NCI-H2107 treated with DMSO at 0.1 percent for 48 hours (cell line): Measurements from ENCODE around the gene TCP1.
"Not testable (repeated sequence)": the region's sequence is repeated elsewhere in the genome, so short reads cannot be mapped to it uniquely, and the experiment has no call there.

Source experiments
- DNase-seq: peaks from one replicate; lab custom pipeline; 2025; ENCODE audit not compliant: unreplicated experiment; lab: John Stamatoyannopoulos, UW

TCP1 gene

DNA sequence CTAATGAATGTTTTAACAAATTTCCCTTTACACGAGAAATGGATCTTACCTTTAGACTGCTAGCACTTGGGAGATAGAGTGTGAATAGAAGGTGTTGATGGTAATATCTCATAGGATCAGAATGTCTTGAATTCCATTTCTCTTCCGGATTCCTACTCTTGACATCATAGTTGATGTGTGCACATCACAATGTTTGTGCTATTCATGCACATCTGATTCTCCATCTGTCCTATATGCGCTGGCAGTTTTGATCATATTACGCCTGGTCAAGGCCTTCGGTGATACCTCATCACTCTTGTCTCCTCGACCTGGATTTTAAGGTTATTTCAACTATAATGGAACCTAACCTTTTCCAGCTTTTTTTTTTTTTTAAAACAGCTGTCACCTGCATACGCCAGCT lies 44.3 kb downstream of the TCP1 start:
- no peak for DNase-seq

DNA sequence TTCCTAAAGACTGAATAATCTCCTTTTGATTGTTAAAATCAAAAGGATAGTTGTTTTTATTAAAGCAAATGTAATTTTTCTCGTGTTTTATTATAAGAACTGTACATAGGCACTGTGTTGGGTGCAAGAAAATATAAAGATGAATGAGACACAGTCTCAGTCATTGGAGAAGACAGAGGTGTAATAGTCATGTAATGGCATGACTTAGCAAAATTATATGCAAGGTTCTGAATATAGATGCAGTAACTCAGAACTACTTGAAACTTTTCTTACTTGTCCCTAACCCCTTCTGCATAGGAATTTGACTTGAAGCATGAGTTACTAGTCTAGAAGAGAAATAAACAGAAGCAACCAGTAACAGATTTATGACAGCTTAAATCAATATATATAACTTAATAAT lies 47.2 kb downstream of the TCP1 start:
- no peak for DNase-seq

DNA sequence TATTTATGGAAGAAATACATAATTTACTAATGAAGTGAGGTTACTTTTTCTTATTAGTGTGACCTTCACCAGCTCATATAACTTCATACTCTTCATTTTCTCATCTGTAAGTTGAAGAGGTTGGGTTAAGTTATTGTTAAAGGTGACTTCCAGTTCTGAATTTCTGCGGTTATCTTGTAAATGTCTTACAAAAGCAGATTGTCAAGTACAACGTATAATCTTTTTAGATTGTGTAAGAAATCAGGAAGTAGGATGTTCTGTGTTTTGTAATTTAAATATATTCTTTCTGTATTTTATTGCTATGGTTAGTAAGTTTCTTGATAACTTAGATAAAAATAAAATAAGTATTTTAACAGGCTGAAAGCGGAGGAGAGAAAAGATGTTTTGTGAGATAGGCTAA lies 50.1 kb downstream of the TCP1 start:
- DNase-seq, result no peak

DNA sequence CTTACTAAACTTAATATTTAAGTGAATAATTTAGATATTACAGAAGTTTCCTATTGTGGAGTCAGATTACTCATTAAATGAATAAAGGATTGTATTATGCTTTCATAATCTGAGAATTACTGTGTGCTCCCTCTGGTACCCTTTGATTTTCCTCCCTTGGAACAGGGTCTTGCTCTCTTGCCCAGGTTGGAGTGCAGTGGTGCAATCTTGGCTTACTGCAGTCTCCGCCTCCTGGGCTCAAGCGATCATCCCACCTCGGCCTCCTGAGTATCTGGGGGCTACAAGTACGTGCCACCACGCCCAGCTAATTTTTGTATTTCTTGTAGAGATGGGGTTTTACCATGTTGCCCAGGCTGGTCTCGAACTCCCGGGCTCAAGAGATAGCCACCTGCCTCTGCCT lies 52.5 kb downstream of the TCP1 start:
- DNase-seq, result no peak

DNA sequence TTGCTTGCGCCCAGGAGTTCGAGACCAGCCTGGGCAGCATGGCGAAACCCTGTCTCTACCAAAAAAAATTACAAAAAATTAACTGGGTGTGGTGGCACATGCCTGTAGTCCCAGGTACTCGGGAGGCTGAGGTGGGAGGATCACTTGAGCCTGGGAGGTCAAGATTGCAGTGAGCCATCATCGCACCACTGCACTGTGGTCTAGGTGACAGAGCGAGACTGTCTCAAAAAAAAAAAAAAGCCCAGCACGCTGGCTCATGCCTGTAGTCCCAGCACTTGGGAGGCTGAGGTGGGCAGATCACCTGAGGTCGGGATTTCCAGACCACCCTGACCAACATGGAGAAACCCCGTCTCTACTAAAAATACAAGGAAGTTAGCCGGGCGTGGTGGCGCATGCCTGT lies 56.0 kb downstream of the TCP1 start:
- DNase-seq, result not testable (repeated sequence)

DNA sequence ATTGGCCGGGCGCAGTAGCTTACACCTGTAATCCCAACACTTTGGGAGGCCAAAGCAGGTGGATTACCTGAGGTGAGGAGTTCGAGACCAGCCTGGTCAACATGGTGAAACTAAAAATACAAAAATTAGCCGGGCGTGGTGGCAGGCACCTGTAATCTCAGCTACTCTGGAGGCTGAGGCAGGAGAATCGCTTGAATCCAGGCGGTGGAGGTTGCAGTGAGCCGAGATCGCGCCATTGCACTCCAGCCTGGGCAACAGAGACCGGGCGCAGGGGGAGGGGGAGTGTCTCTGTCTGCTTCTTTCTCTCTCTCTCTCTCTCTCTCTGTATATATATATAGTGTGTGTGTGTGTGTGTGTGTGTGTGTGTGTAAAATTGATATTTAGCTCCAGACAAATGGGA lies 56.9 kb downstream of the TCP1 start:
- not testable (repeated sequence) for DNase-seq

DNA sequence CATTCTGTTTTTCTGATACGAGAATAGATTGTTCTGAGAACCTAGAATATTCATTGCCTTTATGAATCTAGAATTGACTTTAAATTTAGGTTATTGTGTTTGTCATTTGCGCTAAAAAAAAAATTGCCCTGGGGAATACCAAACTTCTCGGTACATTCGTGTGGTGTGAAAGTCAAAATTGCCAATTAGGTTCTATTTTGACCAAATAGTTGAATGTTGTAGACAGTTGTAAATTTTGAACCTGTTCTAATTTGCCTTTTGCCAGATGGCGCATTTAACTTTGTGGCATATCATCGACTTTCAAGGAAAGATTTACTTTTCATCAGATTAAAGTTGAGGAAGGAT lies 59.1 kb downstream of the TCP1 start:
- DNase-seq, result no peak

DNA sequence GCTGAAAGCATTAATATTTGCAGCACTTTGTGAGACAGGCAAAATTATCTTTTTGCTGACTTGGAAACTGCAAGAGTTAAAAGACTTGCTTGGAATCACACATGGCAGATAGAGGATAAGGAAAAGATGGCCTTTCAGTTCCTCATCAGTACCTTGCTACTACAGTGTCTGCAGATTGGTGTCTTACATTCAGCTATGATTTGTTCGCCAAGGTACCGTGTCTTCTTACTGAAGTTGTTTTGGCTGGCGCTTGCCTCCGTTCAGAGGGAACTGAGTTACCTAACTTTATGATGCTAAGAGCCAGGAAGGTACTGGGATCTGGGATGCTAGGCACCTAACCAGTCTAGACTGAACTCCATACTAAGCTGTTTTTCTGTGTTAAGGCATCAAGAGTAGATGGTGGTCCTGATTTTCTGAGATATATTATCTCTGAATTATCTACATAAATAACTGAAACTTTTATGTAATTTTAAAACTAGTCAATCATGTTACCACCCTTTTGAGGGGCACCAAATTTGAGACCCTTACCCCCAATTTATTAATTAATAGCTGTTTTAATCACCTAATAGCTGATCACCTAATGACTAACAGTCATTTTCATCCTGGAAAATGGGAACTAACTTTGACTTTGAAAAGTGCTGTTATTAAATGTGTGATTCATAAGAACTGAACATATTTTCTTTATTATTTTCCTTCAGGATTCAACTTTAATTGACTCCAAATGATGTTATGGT lies 59.6 kb downstream of the TCP1 start:
- no peak for DNase-seq

DNA sequence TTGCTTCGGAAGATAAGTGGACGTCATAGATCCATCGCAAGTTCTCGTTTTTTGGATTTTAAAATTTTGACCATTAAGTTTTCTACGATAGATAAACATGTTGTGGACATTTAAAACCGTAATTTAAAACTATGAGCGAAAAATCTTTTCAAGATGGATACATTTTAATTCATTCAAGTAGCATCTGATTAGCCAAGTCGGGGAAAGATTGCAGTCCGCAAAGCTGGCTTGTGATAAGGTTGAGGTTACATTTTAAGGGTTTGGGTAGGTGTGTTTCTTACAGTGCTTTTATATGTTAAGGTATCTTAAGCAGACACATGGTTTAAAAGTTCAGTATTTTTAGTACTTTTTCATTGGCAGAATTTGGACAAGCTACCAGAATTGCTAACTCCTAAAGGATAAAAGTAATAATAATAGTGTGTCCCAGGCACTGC lies 60.9 kb downstream of the TCP1 start:
- DNase-seq, result no peak
